ENCODE measurements around the gene NINJ2.

NINJ2 gene

DNA sequence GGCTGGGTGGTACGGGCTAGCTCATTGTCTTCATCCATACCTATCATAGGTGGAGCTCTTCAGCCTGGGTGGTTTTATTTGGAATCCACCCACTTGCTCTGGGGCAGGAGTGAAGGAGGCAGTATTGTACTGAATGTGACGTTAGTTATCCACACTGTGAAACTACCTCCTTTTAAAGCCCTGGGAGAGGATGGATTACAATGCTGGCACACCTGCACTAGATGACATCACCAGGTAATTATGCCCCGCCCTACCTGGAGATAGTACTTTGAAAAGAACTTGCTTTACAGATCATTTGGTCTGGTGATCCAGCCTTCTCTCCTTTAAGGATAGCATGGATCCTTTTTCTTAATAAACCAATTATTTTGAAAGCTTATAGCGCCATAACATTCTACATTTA is 125.5 kb downstream of the NINJ2 start:
- H3K9ac ChIP-seq (ENCODE audit: low read depth, low read length): no peak overlapping the region
- no peak overlapping the region for H3K4me3 ChIP-seq (ENCODE audit: low read depth in 1 of 2, low read length in 2 of 2)
- H3K9me3 ChIP-seq (ENCODE audit: insufficient read depth, low read length, severe bottlenecking): no peaks in the 10 kb centered on the region
- H3K27ac ChIP-seq (ENCODE audit: low read length): no peak overlapping the region
- no peaks in the 10 kb centered on the region for H3K36me3 ChIP-seq (ENCODE audit: insufficient read depth, low read length)
- peaks cover 15% of the 10 kb centered on the region for H3K4me1 ChIP-seq (ENCODE audit: insufficient read depth, low read length)
- no peak overlapping the region for H3K4me2 ChIP-seq (ENCODE audit: insufficient read depth, low read length)
- no peak for ATAC-seq (ENCODE audit: insufficient read depth, low read depth)
- H4K20me1 ChIP-seq (ENCODE audit: insufficient read depth, low read length): no peaks in the 10 kb centered on the region; the same call in 1 of the 2 replicates
- DNase-seq: no peak
- H2AFZ ChIP-seq (ENCODE audit: low read depth, low read length): no peak overlapping the region
- no peaks in the 10 kb centered on the region for H3K27me3 ChIP-seq (ENCODE audit: insufficient read depth, low read length, poor library complexity)
- no peaks in the 10 kb centered on the region for H3K79me2 ChIP-seq (ENCODE audit: insufficient read depth, low read length)
- TF ChIP-seq EZH2 (IDR thresholded peaks at IDR 0.05; ENCODE audit: borderline replicate concordance, low read depth, low read length, severe bottlenecking): no peak
- TF ChIP-seq, protein P1, sequence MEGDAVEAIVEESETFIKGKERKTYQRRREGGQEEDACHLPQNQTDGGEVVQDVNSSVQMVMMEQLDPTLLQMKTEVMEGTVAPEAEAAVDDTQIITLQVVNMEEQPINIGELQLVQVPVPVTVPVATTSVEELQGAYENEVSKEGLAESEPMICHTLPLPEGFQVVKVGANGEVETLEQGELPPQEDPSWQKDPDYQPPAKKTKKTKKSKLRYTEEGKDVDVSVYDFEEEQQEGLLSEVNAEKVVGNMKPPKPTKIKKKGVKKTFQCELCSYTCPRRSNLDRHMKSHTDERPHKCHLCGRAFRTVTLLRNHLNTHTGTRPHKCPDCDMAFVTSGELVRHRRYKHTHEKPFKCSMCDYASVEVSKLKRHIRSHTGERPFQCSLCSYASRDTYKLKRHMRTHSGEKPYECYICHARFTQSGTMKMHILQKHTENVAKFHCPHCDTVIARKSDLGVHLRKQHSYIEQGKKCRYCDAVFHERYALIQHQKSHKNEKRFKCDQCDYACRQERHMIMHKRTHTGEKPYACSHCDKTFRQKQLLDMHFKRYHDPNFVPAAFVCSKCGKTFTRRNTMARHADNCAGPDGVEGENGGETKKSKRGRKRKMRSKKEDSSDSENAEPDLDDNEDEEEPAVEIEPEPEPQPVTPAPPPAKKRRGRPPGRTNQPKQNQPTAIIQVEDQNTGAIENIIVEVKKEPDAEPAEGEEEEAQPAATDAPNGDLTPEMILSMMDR (IDR thresholded peaks at IDR 0.05; ENCODE audit: borderline replicate concordance, extremely low read depth, low read length, poor library complexity, severe bottlenecking): no peak

DNA sequence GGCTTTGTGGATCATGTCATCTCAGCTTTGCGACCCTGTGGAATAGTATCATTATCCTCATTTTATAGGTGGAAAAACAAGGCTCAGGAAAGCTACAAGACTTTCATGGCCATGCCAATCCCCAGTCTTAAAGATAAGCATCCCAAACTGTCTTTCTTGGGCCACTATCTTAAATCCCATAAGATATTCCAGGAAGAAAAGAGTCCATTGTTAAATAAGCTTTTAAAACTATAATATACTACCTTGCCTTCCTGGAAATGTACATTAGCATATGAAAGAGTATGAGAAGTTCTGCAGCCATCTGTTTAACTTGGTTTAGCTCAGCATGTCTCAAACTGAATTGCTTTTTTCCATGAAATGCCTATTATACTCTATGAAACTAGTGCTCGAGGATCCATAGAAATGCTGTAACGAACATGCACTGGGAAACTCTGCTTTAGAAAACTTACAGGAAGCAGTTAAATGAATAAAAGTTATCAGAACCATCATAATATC is 126.4 kb downstream of the NINJ2 start:
- H3K9me3 ChIP-seq (ENCODE audit: insufficient read depth, low read length, severe bottlenecking): no peaks in the 10 kb centered on the region
- H3K4me3 ChIP-seq (ENCODE audit: low read depth in 1 of 2, low read length in 2 of 2): no peak overlapping the region
- ATAC-seq (ENCODE audit: insufficient read depth, low read depth) (no peak), DNase-seq (no peak)
- H3K79me2 ChIP-seq (ENCODE audit: insufficient read depth, low read length): no peaks in the 10 kb centered on the region
- peaks cover 15% of the 10 kb centered on the region for H3K4me1 ChIP-seq (ENCODE audit: insufficient read depth, low read length)
- H2AFZ ChIP-seq (ENCODE audit: low read depth, low read length): no peak overlapping the region
- H3K27me3 ChIP-seq (ENCODE audit: insufficient read depth, low read length, poor library complexity): no peaks in the 10 kb centered on the region
- H3K4me2 ChIP-seq (ENCODE audit: insufficient read depth, low read length): no peak overlapping the region
- H3K9ac ChIP-seq (ENCODE audit: low read depth, low read length): no peak overlapping the region
- H3K27ac ChIP-seq (ENCODE audit: low read length): no peak overlapping the region
- no peaks in the 10 kb centered on the region for H3K36me3 ChIP-seq (ENCODE audit: insufficient read depth, low read length)
- TF ChIP-seq, protein P1 (IDR thresholded peaks at IDR 0.05; ENCODE audit: borderline replicate concordance, extremely low read depth, low read length, poor library complexity, severe bottlenecking): no peak
- TF ChIP-seq EZH2 (IDR thresholded peaks at IDR 0.05; ENCODE audit: borderline replicate concordance, low read depth, low read length, severe bottlenecking): no peak
- H4K20me1 ChIP-seq (ENCODE audit: insufficient read depth, low read length): no peaks in the 10 kb centered on the region

DNA sequence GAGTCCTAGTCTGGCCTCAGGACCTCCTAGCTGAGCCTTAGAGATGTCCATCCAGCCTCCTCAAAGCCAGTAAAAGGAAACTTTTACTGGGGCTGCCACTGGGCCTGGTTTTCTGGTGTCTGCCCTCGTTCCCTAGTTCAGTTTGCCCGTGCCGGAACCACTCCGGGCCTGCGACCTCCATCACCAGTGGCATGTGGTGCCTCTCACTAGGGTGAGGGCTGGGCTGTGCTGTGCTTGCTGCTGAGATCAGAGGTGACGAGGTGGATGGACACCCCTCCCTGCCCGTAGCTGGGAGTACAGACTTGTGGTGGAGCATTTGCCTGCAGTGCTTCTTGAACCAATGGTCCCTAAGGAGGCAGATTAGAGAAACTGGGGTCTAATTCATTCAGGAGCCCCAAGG is 127.8 kb downstream of the NINJ2 start:
- TF ChIP-seq, protein P1 (IDR thresholded peaks at IDR 0.05; ENCODE audit: borderline replicate concordance, extremely low read depth, low read length, poor library complexity, severe bottlenecking): no peak
- no peak for TF ChIP-seq EZH2 (IDR thresholded peaks at IDR 0.05; ENCODE audit: borderline replicate concordance, low read depth, low read length, severe bottlenecking)
- ATAC-seq (ENCODE audit: insufficient read depth, low read depth) (no peak), DNase-seq (no peak)
- H3K9ac ChIP-seq (ENCODE audit: low read depth, low read length): no peak overlapping the region
- H3K4me3 ChIP-seq (ENCODE audit: low read depth in 1 of 2, low read length in 2 of 2): no peak overlapping the region
- no peak overlapping the region for H3K4me2 ChIP-seq (ENCODE audit: insufficient read depth, low read length)
- H3K27ac ChIP-seq (ENCODE audit: low read length): no peak overlapping the region
- no peaks in the 10 kb centered on the region for H4K20me1 ChIP-seq (ENCODE audit: insufficient read depth, low read length)
- no peaks in the 10 kb centered on the region for H3K9me3 ChIP-seq (ENCODE audit: insufficient read depth, low read length, severe bottlenecking)
- H2AFZ ChIP-seq (ENCODE audit: low read depth, low read length): no peak overlapping the region
- H3K27me3 ChIP-seq (ENCODE audit: insufficient read depth, low read length, poor library complexity): no peaks in the 10 kb centered on the region
- no peaks in the 10 kb centered on the region for H3K79me2 ChIP-seq (ENCODE audit: insufficient read depth, low read length)
- no peaks in the 10 kb centered on the region for H3K36me3 ChIP-seq (ENCODE audit: insufficient read depth, low read length)
- H3K4me1 ChIP-seq (ENCODE audit: insufficient read depth, low read length): peaks cover 15% of the 10 kb centered on the region

DNA sequence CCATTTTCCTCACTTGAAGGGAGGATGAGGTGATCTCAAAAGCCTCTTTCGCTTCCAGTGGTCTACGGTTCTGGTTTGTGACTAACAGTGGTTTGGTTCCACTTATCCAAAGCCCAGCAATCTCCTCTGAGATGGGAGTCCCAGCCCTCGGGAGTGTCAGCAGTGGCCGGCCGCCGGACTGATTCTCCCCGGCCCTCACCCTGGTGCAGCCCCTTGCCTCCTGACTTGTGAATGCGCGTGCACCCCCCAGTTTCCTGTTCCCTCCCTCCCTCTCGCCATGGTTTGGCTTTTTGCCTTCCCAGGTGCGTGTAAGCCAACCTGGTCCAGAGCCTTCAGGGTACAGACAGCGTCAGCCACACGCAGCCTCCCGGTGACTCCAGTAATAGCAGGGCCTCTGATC is 129.0 kb downstream of the NINJ2 start:
- Histone ChIP-seq H3K4me1 (ENCODE audit: insufficient read depth, low read length) (peaks cover 7% of the 10 kb centered on the region), H3K4me2 (ENCODE audit: insufficient read depth, low read length) (no peak overlapping the region), H3K27me3 (ENCODE audit: insufficient read depth, low read length, poor library complexity) (no peaks in the 10 kb centered on the region), H3K79me2 (ENCODE audit: insufficient read depth, low read length) (no peaks in the 10 kb centered on the region), H3K36me3 (ENCODE audit: insufficient read depth, low read length) (no peaks in the 10 kb centered on the region), H3K27ac (ENCODE audit: low read length) (no peak overlapping the region), H3K9me3 (ENCODE audit: insufficient read depth, low read length, severe bottlenecking) (no peaks in the 10 kb centered on the region), H2AFZ (ENCODE audit: low read depth, low read length) (no peak overlapping the region), H3K4me3 (ENCODE audit: low read depth in 1 of 2, low read length in 2 of 2) (no peak overlapping the region), H4K20me1 (ENCODE audit: insufficient read depth, low read length) (no peaks in the 10 kb centered on the region), H3K9ac (ENCODE audit: low read depth, low read length) (no peak overlapping the region)
- TF ChIP-seq, protein P1 (IDR thresholded peaks at IDR 0.05; ENCODE audit: borderline replicate concordance, extremely low read depth, low read length, poor library complexity, severe bottlenecking): no peak
- no peak for TF ChIP-seq EZH2 (IDR thresholded peaks at IDR 0.05; ENCODE audit: borderline replicate concordance, low read depth, low read length, severe bottlenecking)
- no peak for ATAC-seq (ENCODE audit: insufficient read depth, low read depth)
- no peak for DNase-seq

Measured in DND-41 (cell line).